Transverse colon (tissue), 4 donors: ENCODE measurements around the gene PTPRQ. TPM values are rescaled to one million over a fixed set of nuclear protein-coding genes. Genes with fewer than 3 reads are reported as not detected.

Source experiments
- DNase-seq: peaks from one replicate; pipeline ENCODE4 v3.0.0-alpha.2; 2019
- H3K27ac ChIP-seq, 4 donors: fragments of 200-600 bp; sonication (generic); 2 replicates each; pipeline ENCODE4 v1.5.1; 2016 to 2018; ENCODE audit warnings: inconsistent platforms in 4 of 4
- H3K27me3 ChIP-seq: fragments of 200-600 bp; sonication (generic); 2 replicates; pipeline ENCODE4 v1.5.1; 2017; ENCODE audit warnings: inconsistent platforms
- H3K36me3 ChIP-seq, 4 donors: fragments of 200-600 bp; sonication (generic); 2 replicates each; pipeline ENCODE4 v1.5.1; 2017 to 2019; ENCODE audit warnings: inconsistent platforms in 4 of 4
- H3K4me1 ChIP-seq, 4 donors: fragments of 200-600 bp; sonication (generic); 2 replicates each; pipeline ENCODE4 v1.5.1; 2017 to 2020; ENCODE audit warnings: inconsistent platforms in 4 of 4
- H3K4me3 ChIP-seq, 4 donors: fragments of 200-600 bp; sonication (generic); 1 replicate in 1 of 4; 2 replicates in 3 of 4; pipeline versions ENCODE4 v1.5.1 to v1.6.1; 2017 to 2019; ENCODE audit warnings: inconsistent platforms in 4 of 4
- H3K9me3 ChIP-seq, 2 donors: fragments of 200-600 bp; sonication (generic); 2 replicates each; pipeline ENCODE4 v1.5.1; 2017 to 2019; ENCODE audit warnings: inconsistent platforms in 2 of 2
- CTCF ChIP-seq, 5 experiments: fragments of 200-600 bp in 3 of 5; fragments of 450-650 bp in 2 of 5; sonication (generic) in 3 of 5; IDR thresholded peaks; 1 replicate in 2 of 5; 2 replicates in 3 of 5; pipeline ENCODE4 v1.5.1; 2016 to 2017; ENCODE audit warnings: antibody characterized with exemption in 5 of 5, inconsistent platforms in 3 of 5, mild to moderate bottlenecking in 2 of 5, moderate library complexity in 1 of 5
- EP300 ChIP-seq: sonication (generic); formaldehyde crosslinking; IDR thresholded peaks from one replicate; pipeline ENCODE4 v1.6.1; 2017; ENCODE audit warnings: antibody characterized with exemption, low read depth
- POLR2A ChIP-seq: fragments of 450-650 bp; IDR thresholded peaks from one replicate; pipeline ENCODE4 v1.6.1; 2016; ENCODE audit warnings: antibody characterized with exemption, mild to moderate bottlenecking, moderate library complexity
- POLR2AphosphoS5 ChIP-seq, 3 donors: sonication (generic); formaldehyde crosslinking; IDR thresholded peaks; one replicate each; pipeline ENCODE4 v1.6.1; 2016; ENCODE audit warnings: antibody characterized with exemption in 3 of 3
- WGBS, 2 donors: methylation state at CpG; one replicate each; pipeline ENCODE4 v1.1.5; 2018; ENCODE audit warnings: low coverage in 1 of 2; 5-methylcytosine and 5-hydroxymethylcytosine counted together
- in situ Hi-C, 4 donors: fragments of 200-750 bp; cut with MboI; loops; one replicate each; pipeline versions ENCODE4 v1.15.0 to v1.15.1; 2017; ENCODE audit warnings: low sequenced_read_pairs in 3 of 4, low pct_ligation_motif_present in 1 of 4, low pct_unique_long_range_greater_than_20kb in 1 of 4
- intact Hi-C: fragments of 100-400 bp; cut with DNase I; formaldehyde crosslinking; loops from one replicate; pipeline ENCODE4 v1.15.1; 2023; ENCODE audit warnings: low total_unique reads
- total RNA-seq, 4 donors: library from RNA; depleted of rRNA; stranded (reverse); fragments of >200 nt; gene quantifications; one replicate each; pipeline ENCODE4 v1.1.0, GENCODE V29; 2016

The PTPRQ gene
- total RNA-seq, 4 donors from 2014 or later: under 0.01 to 0.16 TPM; not detected in 2

GRCh38 chr12:80698256-80698655 lies 254.2 kb downstream of the PTPRQ start:
- WGBS, 2 donors: 79 to 84% methylated on average over 7 of the region's 7 CpGs
- intact Hi-C loops: no loop called here
- no peak overlapping the region for H3K27ac ChIP-seq
- no peak overlapping the region for H3K4me3 ChIP-seq
- in situ Hi-C loops: no loop called here
- H3K9me3 ChIP-seq: no peaks in the 10 kb centered on the region
- no peaks in the 10 kb centered on the region for H3K27me3 ChIP-seq
- no peaks in the 10 kb centered on the region for H3K4me1 ChIP-seq
- DNase-seq: no peak
- TF ChIP-seq EP300 (no peak), CTCF (IDR thresholded peaks at IDR 0.05) (no peak), POLR2AphosphoS5 (IDR thresholded peaks at IDR 0.05) (no peak), POLR2A (no peak)
- H3K36me3 ChIP-seq: no peaks in the 10 kb centered on the region

- no peaks in the 10 kb centered on the region for H3K9me3 ChIP-seq
- H3K4me1 ChIP-seq: no peaks in the 10 kb centered on the region
- H3K27me3 ChIP-seq: no peaks in the 10 kb centered on the region
- no peak overlapping the region for H3K27ac ChIP-seq
- TF ChIP-seq CTCF (IDR thresholded peaks at IDR 0.05) (no peak), EP300 (no peak), POLR2AphosphoS5 (IDR thresholded peaks at IDR 0.05) (no peak)
- DNase-seq: no peak
- WGBS, 2 donors: 62 to 70% methylated on average over 7 of the region's 7 CpGs
- intact Hi-C loops: no loop called here
- no peaks in the 10 kb centered on the region for H3K36me3 ChIP-seq
- H3K4me3 ChIP-seq: no peak overlapping the region
- in situ Hi-C loops: no loop called here
These were observed 255.0 kb downstream of the PTPRQ start for GRCh38 chr12:80698847-80699542.

GRCh38 chr12:80700327-80700726 lies 256.3 kb downstream of the PTPRQ start:
- no peaks in the 10 kb centered on the region for H3K9me3 ChIP-seq
- H3K4me1 ChIP-seq: no peaks in the 10 kb centered on the region
- no peaks in the 10 kb centered on the region for H3K27me3 ChIP-seq
- H3K27ac ChIP-seq: no peak overlapping the region
- H3K4me3 ChIP-seq: no peak overlapping the region
- no peaks in the 10 kb centered on the region for H3K36me3 ChIP-seq
- TF ChIP-seq CTCF (IDR thresholded peaks at IDR 0.05) (no peak), POLR2A (no peak), POLR2AphosphoS5 (IDR thresholded peaks at IDR 0.05) (no peak), EP300 (no peak)
- in situ Hi-C loops: no loop called here
- intact Hi-C loops: no loop called here
- DNase-seq: no peak
- 68 to 73% methylated on average over 2 of the region's 2 CpGs for WGBS, 2 donors

GRCh38 chr12:80701388-80701787 lies 257.4 kb downstream of the PTPRQ start:
- Histone ChIP-seq H3K4me1 (no peaks in the 10 kb centered on the region), H3K9me3 (no peaks in the 10 kb centered on the region), H3K27me3 (no peaks in the 10 kb centered on the region), H3K36me3 (no peaks in the 10 kb centered on the region), H3K27ac (no peak overlapping the region), H3K4me3 (no peak overlapping the region)
- in situ Hi-C loops: no loop called here
- intact Hi-C loops: no loop called here
- no peak for TF ChIP-seq POLR2A
- TF ChIP-seq EP300: no peak
- TF ChIP-seq POLR2AphosphoS5 (IDR thresholded peaks at IDR 0.05): no peak
- TF ChIP-seq CTCF (IDR thresholded peaks at IDR 0.05): no peak
- no peak for DNase-seq
- 50 to 67% methylated on average over 2 of the region's 2 CpGs for WGBS, 2 donors
